ENCODE data around the gene QSOX2. TPM values are rescaled to one million over a fixed set of nuclear protein-coding genes. Genes with fewer than 3 reads are reported as not detected.

QSOX2 gene
- total RNA-seq, 1 experiment from 2014 or later, result 34.6 TPM

DNA sequence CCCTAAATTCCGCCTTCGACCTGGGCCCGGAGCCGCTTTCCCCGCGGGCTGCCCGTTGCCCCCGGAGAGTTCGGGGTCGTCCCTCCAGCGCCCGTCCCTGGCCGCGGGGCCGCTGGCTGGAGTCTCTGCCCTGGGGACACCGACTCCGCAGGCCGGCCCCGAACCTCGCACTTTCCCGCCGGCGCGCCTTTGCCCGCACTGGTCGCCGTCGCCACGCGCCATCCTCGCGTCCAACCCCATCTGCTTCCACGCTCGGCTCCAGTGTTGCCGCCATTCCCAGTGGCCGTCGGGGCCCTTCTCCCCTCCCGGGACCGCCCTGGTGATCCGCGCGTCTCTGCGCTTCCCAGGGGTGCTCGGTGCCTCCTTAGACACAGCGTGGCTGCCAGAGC lies 51.7 kb downstream of the QSOX2 start (continued):
- TF ChIP-seq TCF7L2 (IDR thresholded peaks at IDR 0.05; ENCODE audit: borderline replicate concordance, extremely low read depth, insufficient read depth, insufficient read length) (no peak), RAD21 (IDR thresholded peaks at IDR 0.05; ENCODE audit: low read depth) (no peak)

- ATAC-seq, result no peak
Measured at GRCh38 chr9:136193127-136193890, 52.3 kb downstream of the QSOX2 start.

DNA sequence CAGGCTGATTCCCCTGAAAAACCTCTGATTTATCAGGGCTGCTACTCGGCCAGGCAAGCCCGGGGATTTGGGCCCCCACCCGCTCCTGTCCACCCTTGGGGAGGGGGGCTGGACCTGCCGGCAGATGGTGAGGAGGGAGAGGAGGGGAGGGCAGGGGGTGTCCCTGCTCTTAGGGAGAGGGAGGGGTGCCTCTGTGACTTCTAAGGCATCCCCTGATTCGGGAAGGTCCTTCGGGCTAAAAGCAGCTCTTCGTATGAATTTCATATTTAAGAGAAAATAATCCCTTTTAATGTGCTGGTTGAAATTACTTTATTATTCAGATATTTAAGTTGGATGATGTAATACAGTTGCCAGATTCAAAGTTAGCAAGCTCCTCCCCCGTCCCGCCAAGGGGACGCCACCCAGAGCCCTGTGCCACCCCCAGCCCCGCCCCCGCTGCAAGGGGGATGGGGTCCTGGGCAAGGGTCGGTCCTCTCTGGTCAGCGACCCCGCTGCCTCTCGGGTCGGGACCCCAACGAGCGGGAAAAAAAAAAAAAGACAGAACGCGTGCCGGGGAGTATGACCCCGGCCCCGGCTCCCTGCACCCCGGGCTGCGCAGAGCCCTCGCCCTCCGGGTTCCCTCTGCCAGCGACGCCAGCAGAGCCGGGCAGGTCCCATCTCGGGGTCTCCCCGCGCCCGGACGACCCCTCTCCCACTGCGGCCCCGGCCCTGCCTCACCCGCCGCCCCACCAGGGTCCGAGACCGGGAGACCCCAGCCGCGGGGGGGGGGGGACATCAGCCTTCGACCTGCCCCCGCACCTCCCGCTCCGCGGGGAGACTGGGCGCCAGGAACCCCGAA lies 53.1 kb downstream of the QSOX2 start:
- Histone ChIP-seq H3K9me3 (ENCODE audit: control insufficient read depth in 1 of 2, insufficient read depth in 1 of 2, low read depth in 1 of 2, low read length in 2 of 2) (no peaks in the 10 kb centered on the region), H3K9me2 (ENCODE audit: insufficient read depth) (no peaks in the 10 kb centered on the region), H3K4me2 (ENCODE audit: low read length) (no peak overlapping the region), H3K27ac (ENCODE audit: low read depth, low read length) (no peak overlapping the region), H3K4me1 (ENCODE audit: control insufficient read depth in 1 of 2, insufficient read depth in 2 of 2, low read length in 2 of 2) (peaks cover 7 to 21% of the 10 kb centered on the region in 2 experiments; a peak in 3 of 4 replicates), H4K20me1 (ENCODE audit: insufficient read depth) (no peaks in the 10 kb centered on the region), H2AFZ (ENCODE audit: low read depth, low read length, poor library complexity, severe bottlenecking) (no peak overlapping the region), H3K36me3 (ENCODE audit: control insufficient read depth in 1 of 2, insufficient read depth in 2 of 2, low read length in 2 of 2) (no peaks in the 10 kb centered on the region), H3K9ac (ENCODE audit: low read length) (no peak overlapping the region), H3K4me3 (replicated peaks in 1 of 2; ENCODE audit: low read depth in 1 of 2, low read length in 2 of 2) (no peak overlapping the region), H3K79me2 (ENCODE audit: insufficient read depth, low read length) (no peaks in the 10 kb centered on the region), H3K27me3 (ENCODE audit: insufficient read depth, low read length) (no peaks in the 10 kb centered on the region)
- TF ChIP-seq EZH2 (IDR thresholded peaks at IDR 0.05) (no peak), SRF (IDR thresholded peaks at IDR 0.05; ENCODE audit: low read depth) (no peak), CEBPB (IDR thresholded peaks at IDR 0.05; ENCODE audit: low read depth) (no peak), FOSL1 (IDR thresholded peaks at IDR 0.05; ENCODE audit: low read depth) (no peak), ZFX (IDR thresholded peaks at IDR 0.05) (no peak), CBX3 (IDR thresholded peaks at IDR 0.05; ENCODE audit: low read depth) (no peak)
- no TSS peak for BruUV-seq (replicated peaks)
- no peak for ATAC-seq
- intact Hi-C loops (cut with micrococcal nuclease), result no loop called here
- RAD21 ChIA-PET (ENCODE audit: low non-redundant PET in 1 of 2, low total read pairs in 2 of 2, uncharacterized antibody in 2 of 2, unreplicated experiment in 2 of 2), result no interaction called here
- POLR2A ChIA-PET, result no interaction called here
- no peak for DNase-seq (ENCODE audit: low read depth, low spot score)
- CTCF ChIA-PET, result interaction anchor here (0.7 kb wide), 1 partner anchor 22 kb away, joined by 4 read pairs; no protein-coding TSS in a partner anchor

More at GRCh38 chr9:136193127-136193890, 52.3 kb downstream of the QSOX2 start:
- Histone ChIP-seq H3K36me3 (ENCODE audit: control insufficient read depth in 1 of 2, insufficient read depth in 2 of 2, low read length in 2 of 2) (no peaks in the 10 kb centered on the region), H3K9me2 (ENCODE audit: insufficient read depth) (no peaks in the 10 kb centered on the region), H3K9me3 (ENCODE audit: control insufficient read depth in 1 of 2, insufficient read depth in 1 of 2, low read depth in 1 of 2, low read length in 2 of 2) (no peaks in the 10 kb centered on the region), H3K27ac (ENCODE audit: low read depth, low read length) (no peak overlapping the region), H3K4me3 (replicated peaks in 1 of 2; ENCODE audit: low read depth in 1 of 2, low read length in 2 of 2) (no peak overlapping the region), H3K4me2 (ENCODE audit: low read length) (no peak overlapping the region), H3K4me1 (ENCODE audit: control insufficient read depth in 1 of 2, insufficient read depth in 2 of 2, low read length in 2 of 2) (peaks cover 5 to 17% of the 10 kb centered on the region in 2 experiments; a peak in 3 of 4 replicates), H4K20me1 (ENCODE audit: insufficient read depth) (no peaks in the 10 kb centered on the region), H2AFZ (ENCODE audit: low read depth, low read length, poor library complexity, severe bottlenecking) (no peak overlapping the region), H3K79me2 (ENCODE audit: insufficient read depth, low read length) (no peaks in the 10 kb centered on the region), H3K9ac (ENCODE audit: low read length) (no peak overlapping the region), H3K27me3 (ENCODE audit: insufficient read depth, low read length) (no peaks in the 10 kb centered on the region)
- no peak for TF ChIP-seq FOSL1 (IDR thresholded peaks at IDR 0.05; ENCODE audit: low read depth)
- POLR2A ChIA-PET, result no interaction called here
- intact Hi-C loops (cut with micrococcal nuclease), result no loop called here
- BruUV-seq (replicated peaks), result no TSS peak
- RAD21 ChIA-PET (ENCODE audit: low non-redundant PET in 1 of 2, low total read pairs in 2 of 2, uncharacterized antibody in 2 of 2, unreplicated experiment in 2 of 2), result no interaction called here
- CTCF ChIA-PET, result no interaction called here
- no peak for DNase-seq (ENCODE audit: low read depth, low spot score)
